Measurements from ENCODE around the gene HERC4. TPM values are rescaled to one million over a fixed set of nuclear protein-coding genes. Genes with fewer than 3 reads are reported as not detected.
A peak's percentile ranks its signal among the peaks of the same experiment; 100 is the strongest.

Gene HERC4
- total and polyA plus RNA-seq, 2 donors (not counting 3 experiments of a cell fraction or from before 2014, with no cell fraction given), result 10.6 to 73.7 TPM

- peaks cover 6% of the 10 kb centered on the region for H3K4me1 ChIP-seq (ENCODE audit: control insufficient read depth, extremely low read depth, insufficient read depth, low read length)
- no peaks in the 10 kb centered on the region for H3K79me2 ChIP-seq (ENCODE audit: control insufficient read depth, insufficient read depth, low read length)
- H4K20me1 ChIP-seq (replicated peaks; ENCODE audit: control insufficient read depth, extremely low read depth, insufficient read depth, low read length), result no peaks in the 10 kb centered on the region
- H2AFZ ChIP-seq (ENCODE audit: low read depth, low read length), result peak overlapping the region; percentile 9
- H3K9ac ChIP-seq (replicated peaks; ENCODE audit: extremely low read depth, insufficient read depth, low read length), result no peak overlapping the region
- no peaks in the 10 kb centered on the region for H3K36me3 ChIP-seq (ENCODE audit: control insufficient read depth in 2 of 2, extremely low read depth in 1 of 2, insufficient read depth in 2 of 2, low read length in 2 of 2)
- ChIA-PET POLR2A (no interaction called here), CTCF (interaction anchor here (1.0 to 3.9 kb wide), 2 partner anchors 70 to 127 kb away, joined by 3 to 33 read pairs; no protein-coding TSS in a partner anchor)
- no peak overlapping the region for H3K27ac ChIP-seq (ENCODE audit: insufficient read depth, low read depth, low read length)
- TF ChIP-seq FOS (IDR thresholded peaks at IDR 0.05; ENCODE audit: borderline replicate concordance, insufficient read depth, low read length) (no peak), JUN (IDR thresholded peaks at IDR 0.05; ENCODE audit: borderline replicate concordance, insufficient read depth, insufficient read length, low read depth) (no peak), POLR2A (IDR thresholded peaks at IDR 0.05; ENCODE audit: low read depth, low read length) (no peak), EZH2 (IDR thresholded peaks at IDR 0.05; ENCODE audit: borderline replicate concordance, low read depth, low read length, severe bottlenecking) (no peak), GATA2 (IDR thresholded peaks at IDR 0.05; ENCODE audit: insufficient read depth, insufficient read length, low read depth, low read length) (no peak), MYC (IDR thresholded peaks at IDR 0.05; ENCODE audit: low read depth, low read length) (no peak), MAX (IDR thresholded peaks at IDR 0.05; ENCODE audit: insufficient read depth, insufficient read length) (no peak), CTCF (IDR thresholded peaks at IDR 0.05; ENCODE audit: extremely low read depth in 1 of 2, insufficient read depth in 1 of 2, low read depth in 1 of 2, low read length in 2 of 2) (no peak), POLR2AphosphoS5 (IDR thresholded peaks at IDR 0.05; ENCODE audit: insufficient read depth, low read depth, low read length) (no peak)
- no peaks in the 10 kb centered on the region for H3K9me3 ChIP-seq (replicated peaks; ENCODE audit: control insufficient read depth, insufficient read depth, low read length)
- intact Hi-C loops (cut with micrococcal nuclease), result no loop called here
- no TSS peak for BruUV-seq (replicated peaks)
- no peak for DNase-seq (ENCODE audit: low read depth, low spot score)
- H3K9me1 ChIP-seq (replicated peaks; ENCODE audit: control insufficient read depth, extremely low read depth, insufficient read depth, low read length), result no peaks in the 10 kb centered on the region
- no peaks in the 10 kb centered on the region for H3K27me3 ChIP-seq (ENCODE audit: control insufficient read depth in 2 of 2, insufficient read depth in 2 of 2, low read length in 2 of 2)
- no peak overlapping the region for H3K4me2 ChIP-seq (ENCODE audit: insufficient read depth, low read length)
- dilution Hi-C loops (cut with MboI; ENCODE audit: extremely low pct_ligation_motif_present, low sequenced_read_pairs), result no loop called here
- no peak for FAIRE-seq
- H3K4me3 ChIP-seq (replicated peaks in 1 of 3; ENCODE audit: insufficient read depth in 1 of 3, low read depth in 1 of 3, low read length in 3 of 3), result no peak overlapping the region
Measured at GRCh38 chr10:68086011-68086410, 10.9 kb upstream of the HERC4 start.

All from endothelial cell of umbilical vein (primary cell).